ENCODE results near the gene UQCR11.

Gene UQCR11

GRCh38 chr19:1590641-1591397 is 14.4 kb downstream of the UQCR11 start:
- no peak for DNase-seq (ENCODE audit: low spot score)

GRCh38 chr19:1587872-1588271 is 17.4 kb downstream of the UQCR11 start:
- no peak for DNase-seq (ENCODE audit: low spot score)

- no peak for DNase-seq (ENCODE audit: low spot score)
Measured at GRCh38 chr19:1585243-1585580, 20.1 kb downstream of the UQCR11 start.

GRCh38 chr19:1584500-1585242 is 20.6 kb downstream of the UQCR11 start:
- DNase-seq (ENCODE audit: low spot score): no peak

GRCh38 chr19:1582201-1582600 is 23.1 kb downstream of the UQCR11 start:
- DNase-seq (ENCODE audit: low spot score): no peak

GRCh38 chr19:1580957-1581356 is 24.3 kb downstream of the UQCR11 start:
- DNase-seq (ENCODE audit: low spot score): no peak

- DNase-seq (ENCODE audit: low spot score): no peak
Measured at GRCh38 chr19:1580382-1580781, 24.9 kb downstream of the UQCR11 start.

GRCh38 chr19:1579222-1579621 is 26.0 kb downstream of the UQCR11 start:
- DNase-seq (ENCODE audit: low spot score): no peak

- no peak for DNase-seq (ENCODE audit: low spot score)
Measured at GRCh38 chr19:1577929-1578618, 27.2 kb downstream of the UQCR11 start.

GRCh38 chr19:1577090-1577928 is 28.0 kb downstream of the UQCR11 start:
- DNase-seq (ENCODE audit: low spot score): no peak

- no peak for DNase-seq (ENCODE audit: low spot score)
Measured at GRCh38 chr19:1576242-1577089, 28.8 kb downstream of the UQCR11 start.

- no peak for DNase-seq (ENCODE audit: low spot score)
Measured at GRCh38 chr19:1575323-1576241, 29.7 kb downstream of the UQCR11 start.

GRCh38 chr19:1574354-1575136 is 30.7 kb downstream of the UQCR11 start:
- DNase-seq (ENCODE audit: low spot score): no peak

GRCh38 chr19:1572795-1573194 is 32.5 kb downstream of the UQCR11 start:
- DNase-seq (ENCODE audit: low spot score): no peak

- DNase-seq (ENCODE audit: low spot score): no peak
Measured at GRCh38 chr19:1571358-1571757, 33.9 kb downstream of the UQCR11 start.

- no peak for DNase-seq (ENCODE audit: low spot score)
Measured at GRCh38 chr19:1570836-1571235, 34.4 kb downstream of the UQCR11 start.

- DNase-seq (ENCODE audit: low spot score): no peak
Measured at GRCh38 chr19:1569997-1570396, 35.3 kb downstream of the UQCR11 start.

GRCh38 chr19:1568320-1569019 is 36.8 kb downstream of the UQCR11 start, which contains the start of gene MEX3D:
TSS of gene MEX3D (minus strand) at chr19:1568325. CDS start at chr19:1568058, 267 bp downstream.
- DNase-seq (ENCODE audit: low spot score): peak; percentile 84

GRCh38 chr19:1567848-1568227 is 37.4 kb downstream of the UQCR11 start:
- DNase-seq (ENCODE audit: low spot score): no peak
